ENCODE data around the gene ATP5MC2. TPM values are rescaled to one million over a fixed set of nuclear protein-coding genes. Genes with fewer than 3 reads are reported as not detected.
"Not testable (repeated sequence)": the region's sequence is repeated elsewhere in the genome, so short reads cannot be mapped to it uniquely, and the experiment has no call there.

Gene ATP5MC2
- total RNA-seq, 1 experiment from 2014 or later = 322 TPM

DNA sequence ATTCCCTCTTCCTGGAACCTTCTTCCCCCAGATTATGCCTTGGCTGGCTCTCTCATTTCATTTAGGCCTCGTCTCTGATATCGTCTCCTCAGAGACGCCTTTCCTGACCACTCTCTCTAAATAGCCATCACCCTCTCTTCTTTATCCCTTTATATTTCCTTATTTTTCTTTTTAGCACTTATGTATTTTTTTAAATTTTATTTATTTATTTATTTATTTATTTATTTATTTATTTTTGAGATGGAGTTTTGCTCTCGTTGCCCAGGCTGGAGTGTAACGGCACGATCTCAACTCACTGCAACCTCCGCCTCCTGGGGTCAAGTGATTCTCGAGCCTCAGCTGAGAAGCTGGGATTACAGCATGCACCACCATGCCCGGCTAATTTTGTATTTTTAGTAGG is 8.1 kb upstream of the ATP5MC2 start:
- no peak overlapping the region for H2AFZ ChIP-seq (ENCODE audit: low read length)
- no peaks in the 10 kb centered on the region for H3K9me3 ChIP-seq (ENCODE audit: low read length)
- ChIA-PET POLR2A (ENCODE audit: unreplicated experiment) (no interaction called here), CTCF (no interaction called here)
- H3K27ac ChIP-seq (ENCODE audit: low read length) = no peak overlapping the region
- no peak overlapping the region for H3K4me2 ChIP-seq (ENCODE audit: low read length)
- H3F3A ChIP-seq (ENCODE audit: low read length, unreplicated experiment) = no peaks in the 10 kb centered on the region
- H3K9me2 ChIP-seq (replicated peaks; ENCODE audit: low read length) = no peaks in the 10 kb centered on the region
- no peaks in the 10 kb centered on the region for H3K4me1 ChIP-seq (ENCODE audit: insufficient read depth, low read length)
- intact Hi-C loops (cut with micrococcal nuclease) = no loop called here
- DNase-seq (no peak), ATAC-seq (no peak)
- H3K27me3 ChIP-seq (ENCODE audit: low read length) = no peaks in the 10 kb centered on the region
- H4K20me1 ChIP-seq (ENCODE audit: low read length) = no peaks in the 10 kb centered on the region
- no peak overlapping the region for H3K9ac ChIP-seq (ENCODE audit: low read length)
- H3K4me3 ChIP-seq (ENCODE audit: low read length) = no peak overlapping the region
- no peaks in the 10 kb centered on the region for H3K79me2 ChIP-seq (ENCODE audit: low read length)
- H3K36me3 ChIP-seq (ENCODE audit: low read depth, low read length) = no peaks in the 10 kb centered on the region
- no peak for TF ChIP-seq EZH2 (IDR thresholded peaks at IDR 0.05; ENCODE audit: low read length, unreplicated experiment)
- no peak for TF ChIP-seq EZH2phosphoT487 (IDR thresholded peaks at IDR 0.05; ENCODE audit: borderline replicate concordance, low read length)
- TF ChIP-seq, protein P1, sequence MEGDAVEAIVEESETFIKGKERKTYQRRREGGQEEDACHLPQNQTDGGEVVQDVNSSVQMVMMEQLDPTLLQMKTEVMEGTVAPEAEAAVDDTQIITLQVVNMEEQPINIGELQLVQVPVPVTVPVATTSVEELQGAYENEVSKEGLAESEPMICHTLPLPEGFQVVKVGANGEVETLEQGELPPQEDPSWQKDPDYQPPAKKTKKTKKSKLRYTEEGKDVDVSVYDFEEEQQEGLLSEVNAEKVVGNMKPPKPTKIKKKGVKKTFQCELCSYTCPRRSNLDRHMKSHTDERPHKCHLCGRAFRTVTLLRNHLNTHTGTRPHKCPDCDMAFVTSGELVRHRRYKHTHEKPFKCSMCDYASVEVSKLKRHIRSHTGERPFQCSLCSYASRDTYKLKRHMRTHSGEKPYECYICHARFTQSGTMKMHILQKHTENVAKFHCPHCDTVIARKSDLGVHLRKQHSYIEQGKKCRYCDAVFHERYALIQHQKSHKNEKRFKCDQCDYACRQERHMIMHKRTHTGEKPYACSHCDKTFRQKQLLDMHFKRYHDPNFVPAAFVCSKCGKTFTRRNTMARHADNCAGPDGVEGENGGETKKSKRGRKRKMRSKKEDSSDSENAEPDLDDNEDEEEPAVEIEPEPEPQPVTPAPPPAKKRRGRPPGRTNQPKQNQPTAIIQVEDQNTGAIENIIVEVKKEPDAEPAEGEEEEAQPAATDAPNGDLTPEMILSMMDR (conservative IDR thresholded peaks at IDR 0.05; ENCODE audit: low read depth, low read length) = no peak
- no TSS peak for BruUV-seq (replicated peaks)

GRCh38 chr12:53683494-53683893 is 7.6 kb upstream of the ATP5MC2 start:
- Histone ChIP-seq H3K79me2 (ENCODE audit: low read length) (no peaks in the 10 kb centered on the region), H3F3A (ENCODE audit: low read length, unreplicated experiment) (no peaks in the 10 kb centered on the region), H3K4me3 (ENCODE audit: low read length) (no peak overlapping the region), H3K4me1 (ENCODE audit: insufficient read depth, low read length) (no peaks in the 10 kb centered on the region), H2AFZ (ENCODE audit: low read length) (no peak overlapping the region), H4K20me1 (ENCODE audit: low read length) (no peaks in the 10 kb centered on the region), H3K9me2 (replicated peaks; ENCODE audit: low read length) (no peaks in the 10 kb centered on the region), H3K36me3 (ENCODE audit: low read depth, low read length) (no peaks in the 10 kb centered on the region), H3K4me2 (ENCODE audit: low read length) (no peak overlapping the region), H3K27me3 (ENCODE audit: low read length) (no peaks in the 10 kb centered on the region), H3K9me3 (ENCODE audit: low read length) (no peaks in the 10 kb centered on the region), H3K9ac (ENCODE audit: low read length) (no peak overlapping the region), H3K27ac (ENCODE audit: low read length) (no peak overlapping the region)
- intact Hi-C loops (cut with micrococcal nuclease) = no loop called here
- no TSS peak for BruUV-seq (replicated peaks)
- ChIA-PET CTCF (no interaction called here), POLR2A (ENCODE audit: unreplicated experiment) (no interaction called here)
- ATAC-seq (no peak), DNase-seq (no peak)
- TF ChIP-seq EZH2phosphoT487 (IDR thresholded peaks at IDR 0.05; ENCODE audit: borderline replicate concordance, low read length) = no peak
- TF ChIP-seq EZH2 (IDR thresholded peaks at IDR 0.05; ENCODE audit: low read length, unreplicated experiment) = no peak
- TF ChIP-seq, protein P1 (conservative IDR thresholded peaks at IDR 0.05; ENCODE audit: low read depth, low read length) = no peak

GRCh38 chr12:53680061-53680460 is 4.2 kb upstream of the ATP5MC2 start:
- CTCF ChIA-PET = interaction anchor here (1.5 kb wide), 1 partner anchor 137 kb away, joined by 5 read pairs; no protein-coding TSS in a partner anchor
- ATAC-seq; H2AFZ ChIP-seq (ENCODE audit: low read length); H3K9me2 ChIP-seq (replicated peaks; ENCODE audit: low read length); H3K4me2 ChIP-seq (ENCODE audit: low read length); H3K79me2 ChIP-seq (ENCODE audit: low read length); H3K27me3 ChIP-seq (ENCODE audit: low read length); DNase-seq; POLR2A ChIA-PET (ENCODE audit: unreplicated experiment); H3K9ac ChIP-seq (ENCODE audit: low read length); H4K20me1 ChIP-seq (ENCODE audit: low read length); H3K27ac ChIP-seq (ENCODE audit: low read length); intact Hi-C loops (cut with micrococcal nuclease); H3K9me3 ChIP-seq (ENCODE audit: low read length); H3K36me3 ChIP-seq (ENCODE audit: low read depth, low read length); BruUV-seq (replicated peaks); H3K4me3 ChIP-seq (ENCODE audit: low read length); H3F3A ChIP-seq (ENCODE audit: low read length, unreplicated experiment): not testable (repeated sequence)
- H3K4me1 ChIP-seq (ENCODE audit: insufficient read depth, low read length) = peaks cover 12% of the 10 kb centered on the region
